RPMI8226 (cell line): Measurements from ENCODE around the gene TPM1.
"Not testable (repeated sequence)": the region's sequence is repeated elsewhere in the genome, so short reads cannot be mapped to it uniquely, and the experiment has no call there.

Source experiments
- DNase-seq: peaks from one replicate; pipeline ENCODE4 v3.0.0-alpha.2; 2015

The TPM1 gene

DNA sequence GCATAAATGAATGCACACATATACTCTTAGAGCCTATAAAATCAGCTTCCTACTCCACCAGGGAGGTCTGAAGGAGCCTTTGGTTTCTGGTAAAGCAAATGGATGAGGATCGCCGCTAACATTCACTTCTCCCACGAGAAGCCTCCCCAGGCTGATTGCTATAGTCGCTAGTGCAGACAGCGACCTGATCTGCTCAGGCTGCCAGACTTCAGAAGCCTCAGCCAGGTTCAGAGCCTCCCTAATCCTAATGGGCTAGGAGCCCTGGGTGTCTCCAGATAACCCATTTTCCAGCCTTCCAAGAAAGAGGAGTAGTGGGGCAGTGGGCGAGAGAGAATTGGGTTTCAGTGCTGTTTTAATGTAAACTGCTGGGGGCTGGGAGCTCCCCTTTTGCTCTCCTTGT is 35.4 kb downstream of the TPM1 start:
- no peak for DNase-seq

DNA sequence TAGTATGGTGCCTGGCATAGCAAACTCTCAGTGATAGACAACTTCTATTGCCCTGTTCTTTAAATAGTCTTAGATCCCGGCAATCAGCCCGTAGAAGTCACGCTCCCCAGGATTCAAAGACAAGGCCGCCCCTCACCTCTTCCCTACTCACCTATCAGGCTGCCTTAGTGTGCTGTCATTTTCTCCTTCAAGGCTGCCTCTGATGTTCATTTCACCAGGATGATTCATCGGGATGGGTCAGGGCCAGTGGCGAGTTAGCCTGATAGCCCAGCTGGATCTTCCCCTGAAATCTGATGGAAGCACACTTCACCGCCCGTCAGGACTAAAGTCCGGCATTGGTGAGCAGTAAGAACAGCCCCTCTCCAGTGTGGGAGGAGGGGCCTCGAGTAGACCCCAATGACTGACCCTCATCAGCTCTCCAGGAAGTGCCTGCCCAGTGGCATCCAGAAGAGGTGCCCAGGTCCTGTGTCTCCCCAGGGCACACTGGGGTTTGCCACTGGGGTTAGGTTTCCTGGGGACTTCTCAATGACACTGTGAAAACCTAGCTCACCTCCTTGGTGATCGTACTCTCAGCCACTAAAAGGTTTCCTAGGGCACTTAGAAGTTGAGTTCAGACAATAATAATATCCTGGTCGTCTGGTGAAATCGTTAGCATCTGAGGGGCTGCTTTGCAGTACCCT is 37.5 kb downstream of the TPM1 start:
- DNase-seq, result no peak

DNA sequence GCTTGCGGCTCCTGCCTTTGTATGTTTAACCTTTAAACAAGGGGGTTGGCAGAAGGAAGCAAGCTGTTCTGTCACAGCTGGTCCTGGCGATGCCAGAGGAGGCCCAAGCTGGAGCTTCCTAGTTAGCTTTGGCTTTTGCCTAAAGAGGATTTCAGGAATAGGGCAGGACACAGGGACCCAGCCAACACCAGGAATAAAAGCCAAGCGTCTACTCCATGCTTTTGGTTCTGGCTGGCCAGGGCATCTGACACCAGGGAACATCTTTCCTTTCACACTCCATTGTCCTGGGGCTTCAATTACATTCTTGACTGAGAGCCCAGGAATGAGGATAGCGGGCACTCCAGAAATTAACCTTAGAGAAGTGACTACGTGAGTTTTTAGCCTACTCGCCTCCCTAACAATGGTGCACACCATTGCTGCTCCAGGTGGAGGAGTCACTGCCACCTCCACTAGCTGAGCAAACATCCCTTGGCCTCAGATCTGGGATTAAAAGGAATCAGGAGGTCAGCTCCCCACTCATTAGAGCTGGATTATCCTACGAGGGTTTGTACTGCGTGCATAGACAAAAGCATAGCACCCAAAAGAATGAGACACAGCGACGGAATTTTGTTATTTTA is 38.2 kb downstream of the TPM1 start:
- DNase-seq, result no peak

DNA sequence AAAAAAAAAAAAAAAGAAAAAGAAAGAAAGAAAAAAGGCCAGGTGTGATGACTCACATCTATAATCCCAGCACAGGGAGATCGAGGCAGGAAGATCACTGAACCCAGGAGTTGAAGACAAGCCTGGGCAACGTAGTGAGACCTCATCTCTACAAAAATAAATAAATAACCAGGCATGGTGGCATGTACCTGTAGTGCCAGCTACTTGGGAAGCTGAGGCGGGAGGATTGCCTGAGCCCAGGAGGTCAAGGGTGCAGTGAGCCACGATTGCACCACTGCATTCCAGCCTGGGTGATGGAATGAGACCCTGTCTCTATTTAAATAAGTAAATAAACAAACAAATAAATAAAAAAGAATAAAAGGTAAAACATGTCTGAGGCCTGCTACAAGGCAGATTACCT is 39.8 kb downstream of the TPM1 start:
- DNase-seq, result no peak

DNA sequence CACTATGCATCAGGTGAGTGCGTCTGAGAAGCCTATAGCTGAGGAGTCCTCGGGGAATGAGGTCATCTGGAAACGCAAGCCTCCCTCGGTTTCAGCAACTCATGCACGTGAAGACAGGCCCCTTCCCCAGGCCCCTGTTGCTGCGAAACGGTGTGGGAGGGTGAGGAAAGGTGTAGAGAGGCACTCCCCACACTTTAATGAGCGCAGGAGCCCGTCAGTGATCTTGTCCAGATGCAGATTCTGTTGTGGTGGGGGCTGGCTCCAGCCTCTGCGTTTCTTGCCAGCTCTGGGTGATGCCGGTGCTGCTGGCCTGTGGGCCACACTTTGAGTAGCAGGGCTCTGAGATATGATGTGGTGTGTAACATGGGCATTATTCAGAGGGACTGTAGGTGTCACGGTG is 40.5 kb downstream of the TPM1 start:
- no peak for DNase-seq

DNA sequence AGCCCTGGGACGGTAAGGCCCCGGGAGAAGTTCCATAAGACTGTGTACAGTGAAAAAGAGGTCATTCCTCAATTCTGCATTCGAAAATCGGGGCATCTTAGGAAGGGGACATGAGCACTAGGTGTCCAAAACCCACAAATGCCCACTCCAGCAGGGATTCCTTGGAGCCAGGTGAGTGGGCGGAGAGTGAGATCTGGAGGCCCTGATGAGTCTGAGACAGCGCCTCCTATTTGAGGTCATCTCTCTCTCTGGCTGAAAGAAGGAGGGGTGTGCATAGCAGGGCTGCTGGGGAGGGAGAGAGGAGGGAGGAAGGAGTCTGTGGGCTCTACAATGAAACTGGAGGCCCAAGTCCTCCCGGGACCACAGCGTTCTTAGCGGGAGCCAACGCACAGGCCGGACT is 41.0 kb downstream of the TPM1 start:
- DNase-seq, result no peak

DNA sequence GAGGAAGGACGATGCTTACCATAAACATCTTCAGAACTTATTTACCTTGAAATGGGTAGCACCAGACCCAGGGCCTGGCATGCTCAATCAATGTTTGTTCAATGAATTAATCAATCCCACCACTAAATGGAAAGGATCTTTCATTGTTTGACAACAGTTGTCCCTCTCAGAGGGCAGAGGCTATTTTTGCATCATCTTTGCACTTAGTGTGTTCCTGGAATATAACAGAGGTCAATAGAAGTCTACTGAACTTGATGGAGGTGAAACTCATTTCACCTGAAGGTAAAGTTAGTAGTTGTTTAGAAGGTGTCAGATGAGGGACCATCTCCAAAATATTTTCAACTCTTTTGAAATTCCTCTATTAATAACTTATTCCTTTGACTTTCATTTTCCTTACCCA is 42.3 kb downstream of the TPM1 start:
- no peak for DNase-seq

DNA sequence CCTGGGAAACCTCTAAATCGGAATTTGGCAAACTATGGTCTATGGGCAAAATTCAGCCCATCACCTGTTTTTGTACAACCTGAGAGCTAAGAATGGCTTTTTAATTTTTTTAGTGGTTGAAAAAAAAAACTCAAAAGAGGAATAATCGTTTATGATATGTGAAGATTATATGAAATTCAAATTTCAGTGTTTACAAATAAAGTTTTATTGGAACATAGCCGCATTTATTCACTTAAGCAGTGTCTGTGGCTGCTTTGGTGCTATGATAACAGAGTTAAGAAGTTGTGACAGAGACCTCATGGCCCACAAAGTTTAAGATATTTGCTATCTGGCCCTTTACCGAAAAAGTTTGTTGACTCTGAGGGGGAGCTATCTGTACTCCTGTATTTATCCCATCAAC is 42.7 kb downstream of the TPM1 start:
- DNase-seq, result no peak

DNA sequence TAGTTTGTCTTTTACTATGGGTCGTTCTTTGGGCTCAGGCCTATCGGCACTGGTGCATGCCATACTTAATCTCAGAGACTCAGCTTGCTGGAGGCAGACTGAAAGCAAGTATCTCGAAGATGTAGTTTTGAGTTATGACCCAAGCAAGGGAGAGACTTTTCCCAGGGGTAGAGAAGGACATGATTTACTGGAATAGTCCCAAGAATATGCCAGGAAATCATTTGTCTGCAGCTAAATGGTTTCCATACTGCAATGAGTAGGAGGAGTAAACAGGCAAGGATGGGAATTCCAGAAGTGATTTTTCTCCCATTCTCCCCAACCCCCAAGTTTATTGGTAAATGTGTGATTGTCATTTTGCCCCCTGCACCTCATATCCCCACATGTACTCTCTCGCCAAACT is 43.7 kb downstream of the TPM1 start:
- no peak for DNase-seq

DNA sequence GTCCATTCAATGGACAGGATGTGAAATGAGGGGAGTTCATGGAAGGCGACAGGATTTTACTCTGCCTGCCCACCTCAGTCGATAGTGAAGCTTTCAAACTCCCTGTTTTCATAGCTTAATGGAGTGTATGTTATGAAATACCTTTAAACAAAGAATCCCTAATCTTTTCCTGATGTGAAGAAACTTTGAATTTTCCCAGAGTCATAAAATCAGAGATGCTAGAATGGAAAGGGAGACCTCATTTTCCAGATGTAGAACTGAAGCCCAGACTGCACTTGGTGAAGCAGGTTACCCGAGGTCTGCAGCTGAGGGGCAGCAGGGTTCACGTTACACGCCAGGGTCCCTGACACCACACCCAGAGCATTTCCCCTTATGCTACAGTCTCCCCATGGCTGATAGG is 44.4 kb downstream of the TPM1 start:
- DNase-seq, result no peak

DNA sequence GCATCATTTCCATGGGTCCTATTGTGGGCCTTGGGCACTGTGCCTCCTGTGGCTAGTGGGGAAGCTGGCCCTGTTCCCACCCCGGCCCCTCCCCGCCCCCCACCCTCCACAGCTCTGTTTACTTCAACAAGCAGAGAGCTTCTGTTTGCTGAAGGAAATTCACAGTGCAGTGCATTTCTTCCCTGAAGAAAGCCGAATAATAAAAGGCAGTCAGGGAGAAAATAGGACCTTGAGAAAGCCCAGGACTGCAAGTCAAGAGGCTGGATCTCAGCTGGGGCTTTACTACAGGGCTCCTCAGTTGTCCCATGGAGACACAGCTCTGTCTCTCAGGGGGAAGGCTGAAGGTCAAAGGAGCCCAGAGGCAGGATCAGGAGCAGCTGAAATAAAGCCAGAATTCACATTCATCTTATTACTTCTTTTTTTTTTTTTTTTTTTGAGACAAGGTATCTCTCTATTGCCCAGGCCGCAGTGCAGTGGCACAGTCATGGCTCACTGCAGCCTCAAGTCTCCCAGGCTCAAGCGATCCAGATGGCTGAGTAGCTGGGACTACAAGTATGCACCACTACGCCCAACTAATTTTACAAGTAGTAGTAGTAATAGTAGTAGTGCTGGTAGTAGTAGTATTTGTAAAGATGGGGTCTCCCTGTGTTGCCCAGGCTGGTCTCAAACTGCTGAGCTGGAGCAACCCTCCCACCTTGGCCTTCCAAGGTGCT is 46.1 kb downstream of the TPM1 start:
- no peak for DNase-seq

DNA sequence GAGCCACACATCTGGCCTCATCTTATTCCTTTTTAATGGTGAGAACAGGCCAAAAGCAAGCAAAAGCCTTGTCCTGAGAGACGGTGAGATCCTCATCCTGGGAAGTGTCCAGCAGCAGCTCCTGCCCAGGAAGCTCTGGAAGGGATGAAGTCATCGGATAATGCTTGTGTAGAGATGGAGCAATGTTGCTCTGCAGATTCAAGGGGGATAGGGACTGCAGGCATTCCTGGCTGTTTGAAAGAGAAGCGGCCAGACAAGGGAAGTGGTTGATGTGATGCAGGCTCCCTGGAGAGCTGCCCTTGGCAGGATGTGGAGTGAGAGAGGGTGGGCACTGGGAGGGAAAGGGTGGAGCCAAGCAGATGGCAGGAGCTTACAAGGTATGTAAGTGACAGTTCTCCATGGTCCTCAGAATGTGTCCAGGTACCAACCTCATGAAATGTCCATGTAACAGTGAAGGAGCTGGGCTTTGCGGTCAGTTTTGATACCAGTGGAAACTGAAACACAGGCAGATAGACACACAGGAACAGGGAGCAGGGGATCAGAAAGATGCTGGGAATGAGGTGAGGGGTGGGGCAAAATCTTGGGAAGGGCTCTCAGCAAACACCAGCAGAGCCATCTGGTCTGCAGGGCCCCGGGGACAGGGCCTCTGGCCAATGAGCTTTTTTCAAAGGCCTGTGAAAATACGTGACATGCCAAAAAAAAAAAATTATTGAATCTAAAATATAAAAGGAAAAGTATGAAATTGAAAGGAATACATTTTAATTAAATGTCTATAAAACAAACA is 46.9 kb downstream of the TPM1 start:
- DNase-seq, result no peak

DNA sequence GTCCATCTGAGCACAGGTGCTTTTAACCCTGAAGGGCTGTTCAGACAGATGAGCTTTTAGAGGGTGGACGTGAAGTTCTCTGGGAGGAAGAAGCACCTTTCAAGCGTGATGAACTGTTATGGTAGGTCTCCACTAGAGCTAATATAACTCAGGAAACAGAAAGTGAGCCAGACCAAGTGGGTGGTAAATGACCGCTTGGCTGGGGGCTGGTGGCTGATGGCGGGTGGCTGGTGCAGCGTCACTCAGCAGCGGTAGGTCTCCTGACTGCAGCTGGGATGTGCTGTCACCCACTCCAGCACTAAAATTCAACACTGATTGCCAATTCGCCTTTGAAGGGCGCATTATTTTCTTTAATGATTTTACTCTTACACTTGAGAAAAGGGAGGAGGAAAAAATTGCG is 47.9 kb downstream of the TPM1 start:
- no peak for DNase-seq

DNA sequence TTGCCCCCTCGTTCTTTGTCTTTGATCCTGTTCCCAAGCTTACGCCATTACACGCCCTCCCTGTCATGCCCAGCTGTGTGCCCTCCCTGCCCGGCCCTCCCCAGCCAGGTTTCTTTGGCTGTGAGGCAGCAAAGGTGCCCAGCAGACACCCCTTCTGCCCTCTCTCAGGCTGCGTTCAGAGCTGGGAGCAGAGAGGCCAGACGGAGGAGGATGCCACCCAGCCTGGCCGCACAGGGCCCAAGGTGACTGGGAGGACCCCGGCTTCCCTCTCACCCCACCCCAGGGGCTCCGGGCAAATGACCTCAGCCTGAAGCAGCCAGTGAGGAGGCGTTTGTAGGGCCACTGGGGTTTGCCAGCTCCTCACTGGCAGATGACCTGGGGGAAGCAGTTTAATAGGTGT is 48.3 kb downstream of the TPM1 start:
- no peak for DNase-seq

DNA sequence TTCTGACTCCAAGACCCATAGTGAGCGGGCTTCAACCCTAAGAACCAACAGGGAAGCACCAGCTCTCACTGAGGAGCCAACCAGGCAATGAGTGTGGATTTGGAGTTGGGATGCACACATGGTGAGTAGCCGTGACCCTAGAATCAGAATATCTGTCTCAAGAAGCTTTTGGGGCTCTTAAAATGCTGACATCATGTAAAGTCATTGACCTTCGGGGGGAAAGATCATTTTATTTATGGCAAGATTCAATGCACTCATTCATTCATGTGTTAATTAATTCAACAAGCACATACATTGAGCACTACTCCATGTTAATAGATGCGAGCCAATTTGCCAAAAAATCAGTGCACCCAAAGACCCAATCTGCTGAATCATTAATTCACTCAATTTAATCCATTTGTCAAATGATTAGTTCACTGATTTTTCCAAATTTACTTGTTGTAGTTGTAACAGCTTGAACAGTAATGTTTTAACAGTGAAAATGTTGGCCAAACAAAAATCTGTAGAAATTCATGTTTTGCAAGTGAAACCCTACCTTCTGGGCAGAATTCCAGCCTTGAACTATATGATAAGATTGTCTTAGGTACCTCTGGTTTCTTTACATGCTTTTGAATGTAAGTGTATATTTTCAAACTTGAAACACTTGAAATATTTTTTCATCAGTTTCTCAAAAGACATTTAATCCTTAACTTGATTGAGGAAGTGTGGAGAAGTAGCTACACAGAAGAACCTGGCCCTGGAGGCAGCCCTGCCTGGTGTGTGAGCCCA is 49.3 kb downstream of the TPM1 start:
- no peak for DNase-seq

DNA sequence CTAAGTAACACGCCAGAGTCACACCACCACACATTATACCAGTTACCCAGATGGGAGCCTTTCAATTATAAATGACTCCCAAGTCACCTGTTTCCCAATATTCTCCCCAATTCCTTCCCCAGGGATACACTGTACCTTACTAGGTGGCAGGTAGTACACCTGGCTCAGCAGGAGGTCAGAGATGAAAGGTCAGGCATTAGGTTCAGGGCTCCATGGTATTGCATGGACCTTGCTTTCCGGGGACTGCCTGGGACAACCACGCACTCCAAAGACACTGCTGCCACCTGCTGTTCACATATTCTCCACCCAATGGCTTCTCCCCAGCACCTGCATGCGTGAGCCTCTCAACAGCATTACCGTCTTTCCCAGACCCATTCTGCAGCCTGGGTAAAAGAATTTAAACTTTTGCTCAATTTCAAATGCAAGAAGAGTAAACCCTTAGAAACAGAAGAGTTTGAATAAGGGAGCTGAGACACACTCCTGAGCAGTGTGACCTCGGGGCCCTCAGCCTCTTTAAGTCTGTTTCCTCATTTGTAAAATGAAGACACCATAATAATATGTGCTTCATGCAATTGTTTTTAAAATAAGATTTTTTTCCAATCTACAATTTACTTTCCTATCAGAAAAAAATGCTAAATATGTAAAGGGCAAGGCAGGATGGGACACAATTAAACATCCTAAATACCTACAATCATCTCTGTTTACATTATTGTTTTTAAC is 51.1 kb downstream of the TPM1 start:
- peak; percentile 84 for DNase-seq

DNA sequence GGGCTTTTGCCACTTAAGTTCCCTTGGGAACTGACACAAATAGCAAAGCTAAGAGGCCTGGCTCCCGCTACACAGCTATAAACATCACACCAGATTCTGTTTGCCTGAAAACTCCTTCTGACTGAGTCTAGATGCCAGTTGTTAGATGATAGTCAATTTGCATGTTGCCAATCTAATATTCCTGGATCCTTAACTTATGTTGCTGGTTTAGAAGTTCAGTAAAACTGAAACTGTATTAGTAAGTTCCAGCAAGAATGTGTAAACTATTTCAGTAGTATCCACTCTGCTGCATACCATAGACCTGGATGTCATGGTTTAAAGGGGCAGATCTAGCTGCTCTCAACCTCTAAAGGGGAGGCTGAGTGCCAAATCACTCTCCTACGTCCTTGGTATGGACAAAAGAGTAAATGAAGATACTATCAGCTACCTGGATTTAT is 52.0 kb downstream of the TPM1 start:
- DNase-seq, result no peak

DNA sequence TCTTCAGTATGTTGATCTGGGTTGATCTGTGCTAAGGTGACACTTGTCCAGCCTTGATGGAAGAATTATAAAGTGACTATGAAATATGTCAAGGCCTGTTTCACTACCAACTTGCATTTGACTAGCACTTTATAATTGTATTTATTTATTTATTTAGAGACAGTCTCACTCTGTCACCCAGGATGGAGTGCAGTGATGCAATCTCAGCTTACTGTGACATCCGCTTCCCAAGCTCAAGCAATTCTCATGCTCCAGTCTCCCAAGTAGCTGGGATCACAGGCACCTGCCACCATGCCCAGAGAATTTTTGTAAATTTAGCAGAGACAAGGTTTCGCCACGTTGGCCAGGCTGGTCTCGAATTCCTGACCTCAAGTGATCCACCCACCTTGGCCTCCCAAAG is 53.6 kb downstream of the TPM1 start:
- no peak for DNase-seq

DNA sequence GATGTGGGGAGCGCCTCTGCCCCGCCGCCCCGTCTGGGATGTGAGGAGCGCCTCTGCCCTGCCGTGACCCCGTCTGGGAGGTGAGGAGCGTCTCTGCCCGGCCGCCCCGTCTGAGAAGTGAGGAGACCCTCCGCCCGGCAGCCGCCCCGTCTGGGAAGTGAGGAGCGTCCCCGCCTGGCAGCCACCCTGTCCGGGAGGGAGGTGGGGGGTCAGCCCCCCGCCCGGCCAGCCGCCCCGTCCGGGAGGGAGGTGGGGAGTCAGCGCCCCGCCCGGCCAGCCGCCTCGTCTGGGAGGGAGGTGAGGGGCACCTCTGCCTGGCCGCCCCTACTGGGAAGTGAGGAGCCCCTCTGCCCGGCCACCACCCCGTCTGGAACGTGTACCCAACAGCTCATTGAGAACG is 56.4 kb downstream of the TPM1 start:
- DNase-seq, result not testable (repeated sequence)

DNA sequence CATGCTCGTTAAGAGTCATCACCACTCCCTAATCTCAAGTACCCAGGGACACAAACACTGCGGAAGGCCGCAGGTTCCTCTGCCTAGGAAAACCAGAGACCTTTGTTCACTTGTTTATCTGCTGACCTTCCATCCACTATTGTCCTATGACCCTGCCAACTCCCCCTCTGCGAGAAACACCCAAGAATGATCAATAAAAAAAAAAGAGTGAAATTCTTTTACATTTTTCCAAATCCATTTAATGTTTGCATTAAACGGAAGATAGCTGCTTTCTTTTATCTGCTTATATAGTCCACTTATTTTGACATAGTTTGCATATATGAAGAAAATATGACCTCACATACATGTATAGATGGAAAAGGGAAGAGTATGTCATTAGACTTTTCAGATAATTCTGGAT is 57.0 kb downstream of the TPM1 start:
- not testable (repeated sequence) for DNase-seq

DNA sequence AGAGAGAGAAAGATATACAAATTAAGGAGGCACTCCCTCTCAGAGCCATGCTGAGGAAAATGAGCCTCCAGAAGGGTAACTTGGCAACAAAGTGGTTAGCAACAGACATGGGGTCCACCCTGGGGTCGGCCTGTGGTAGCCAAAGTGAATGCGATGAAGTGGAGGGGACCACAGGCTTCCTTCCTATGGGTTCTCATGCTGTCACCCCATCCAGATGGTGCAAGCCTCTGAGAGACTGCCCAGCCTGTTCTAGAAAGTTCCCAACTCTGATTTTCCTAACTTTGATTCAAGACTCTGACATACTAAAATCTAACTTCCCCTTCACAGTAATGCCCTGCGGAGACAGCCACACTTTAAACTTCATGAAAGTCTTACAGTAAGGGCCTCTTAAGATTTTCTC is 60.9 kb downstream of the TPM1 start:
- DNase-seq, result no peak

DNA sequence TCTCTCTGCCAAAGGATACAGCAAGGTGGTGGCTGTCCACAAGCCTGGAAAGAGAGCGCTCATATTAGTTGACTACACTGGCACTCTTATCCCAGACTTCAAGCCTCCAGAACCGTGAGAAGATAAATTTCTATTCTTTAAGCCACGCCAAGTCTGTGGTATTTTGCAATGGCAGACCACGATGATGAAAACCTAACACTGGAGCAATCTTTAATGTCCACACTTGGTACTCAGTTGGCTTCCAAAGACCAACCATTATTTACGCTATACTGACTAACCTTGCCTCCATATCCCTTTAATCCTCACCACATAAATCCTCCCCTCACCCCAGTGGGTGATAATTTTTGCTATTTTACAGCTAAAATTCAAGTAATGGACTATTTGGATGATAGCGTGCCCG is 62.2 kb downstream of the TPM1 start:
- DNase-seq, result no peak
